ENCODE data around the gene SMOC1. TPM values are rescaled to one million over a fixed set of nuclear protein-coding genes. Genes with fewer than 3 reads are reported as not detected.
A peak's percentile ranks its signal among the peaks of the same experiment; 100 is the strongest.

Gene SMOC1
- total RNA-seq, 1 experiment from 2014 or later, result 0.05 TPM

GRCh38 chr14:69980457-69981425 lies 101.5 kb downstream of the SMOC1 start:
- DNase-seq (ENCODE audit: low read depth), result no peak

DNA sequence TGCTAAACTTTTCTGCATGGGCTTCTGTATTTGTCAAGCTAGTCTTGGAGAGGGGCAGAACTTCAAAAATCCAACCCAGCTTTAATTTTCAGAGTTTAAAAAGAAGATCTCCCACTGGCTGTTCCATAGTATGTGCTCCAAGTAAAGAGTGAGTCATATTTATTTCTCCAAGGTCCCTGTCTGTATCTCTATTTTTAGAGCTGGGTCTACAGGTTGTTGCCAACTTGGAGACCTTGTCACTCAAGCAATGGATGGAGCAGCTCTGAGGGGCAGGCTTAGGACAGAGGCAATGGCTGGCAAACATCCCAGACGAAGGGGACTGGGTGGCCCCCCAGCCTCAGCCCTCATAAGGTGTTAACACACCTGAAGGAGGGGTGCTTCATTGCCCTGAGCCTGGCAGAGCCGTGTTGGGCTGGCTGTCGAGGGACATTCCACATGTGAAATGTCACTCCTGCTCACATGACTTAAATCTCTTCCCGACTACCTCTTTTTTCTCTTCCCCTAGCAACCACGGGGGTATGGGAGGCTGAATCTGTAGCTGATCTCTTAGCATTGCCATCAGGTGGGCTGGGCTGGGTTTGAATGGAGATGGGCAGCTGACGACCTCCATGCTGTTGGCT lies 103.1 kb downstream of the SMOC1 start:
- DNase-seq (ENCODE audit: low read depth), result no peak

GRCh38 chr14:69982886-69983285 lies 103.7 kb downstream of the SMOC1 start:
- DNase-seq (ENCODE audit: low read depth), result no peak

DNA sequence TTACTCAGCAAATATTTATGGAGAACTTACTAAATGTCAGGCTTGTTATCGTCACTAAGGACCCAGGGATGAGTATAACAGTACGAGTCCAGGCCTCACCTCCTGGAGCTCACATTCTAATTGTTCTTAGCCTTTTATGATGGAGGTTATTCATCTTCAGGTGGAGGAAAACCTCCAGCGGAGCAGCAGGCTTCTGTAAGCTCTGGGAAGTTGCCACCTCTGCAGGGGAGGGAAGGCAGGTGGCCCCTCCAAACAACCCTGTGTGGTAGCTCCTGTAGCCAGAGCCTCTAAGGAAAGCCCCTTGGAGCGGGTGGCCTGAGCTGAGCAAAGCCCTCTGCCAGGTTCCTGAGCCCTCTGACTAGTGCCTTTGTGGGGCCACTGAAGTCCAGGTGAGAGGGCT lies 104.1 kb downstream of the SMOC1 start:
- no peak for DNase-seq (ENCODE audit: low read depth)

- DNase-seq (ENCODE audit: low read depth), result no peak
These were observed 106.2 kb downstream of the SMOC1 start for GRCh38 chr14:69985463-69985862.

- no peak for DNase-seq (ENCODE audit: low read depth)
These were observed 107.1 kb downstream of the SMOC1 start for GRCh38 chr14:69986336-69986735.

- no peak for DNase-seq (ENCODE audit: low read depth)
These were observed 108.3 kb downstream of the SMOC1 start for GRCh38 chr14:69987406-69988121.

DNA sequence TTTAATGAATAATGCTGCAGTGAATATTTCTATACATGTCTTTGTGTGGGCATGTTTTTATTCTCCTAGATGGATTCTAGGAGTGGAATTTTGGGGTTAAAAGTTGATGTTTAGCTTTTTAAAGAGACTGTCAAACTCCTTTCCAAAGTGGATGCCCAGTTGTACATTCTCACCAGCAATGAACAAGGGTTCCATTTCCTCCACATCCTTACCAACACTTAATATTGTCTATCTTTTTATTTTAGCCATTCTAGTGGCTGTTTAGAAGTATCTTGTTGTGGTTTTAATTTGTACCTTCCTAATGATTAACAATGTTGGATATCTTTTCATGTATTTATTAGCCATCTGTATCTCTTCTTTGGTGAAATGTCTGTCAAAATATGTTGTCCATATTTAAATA lies 109.8 kb downstream of the SMOC1 start:
- no peak for DNase-seq (ENCODE audit: low read depth)

- DNase-seq (ENCODE audit: low read depth), result no peak
These were observed 110.4 kb downstream of the SMOC1 start for GRCh38 chr14:69989622-69990021.

DNA sequence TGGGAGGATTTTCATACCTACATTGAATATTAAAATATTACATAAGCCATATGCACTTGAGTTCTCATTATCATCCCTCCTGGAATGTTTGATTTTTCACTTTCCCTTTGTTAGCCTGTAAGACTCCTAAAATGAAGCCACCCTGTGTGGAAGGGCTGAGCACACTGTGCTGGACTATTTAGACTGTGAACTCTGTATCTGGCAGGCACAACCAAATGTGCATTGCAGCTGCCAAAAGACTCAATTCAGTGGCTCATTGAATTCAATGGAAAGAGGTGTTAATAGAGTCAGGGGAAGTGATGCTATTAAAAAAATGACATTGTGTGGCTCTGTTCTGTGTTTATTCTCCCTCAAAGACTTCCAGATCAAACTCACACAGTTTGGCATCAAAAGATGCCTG lies 111.1 kb downstream of the SMOC1 start:
- DNase-seq (ENCODE audit: low read depth), result no peak

DNA sequence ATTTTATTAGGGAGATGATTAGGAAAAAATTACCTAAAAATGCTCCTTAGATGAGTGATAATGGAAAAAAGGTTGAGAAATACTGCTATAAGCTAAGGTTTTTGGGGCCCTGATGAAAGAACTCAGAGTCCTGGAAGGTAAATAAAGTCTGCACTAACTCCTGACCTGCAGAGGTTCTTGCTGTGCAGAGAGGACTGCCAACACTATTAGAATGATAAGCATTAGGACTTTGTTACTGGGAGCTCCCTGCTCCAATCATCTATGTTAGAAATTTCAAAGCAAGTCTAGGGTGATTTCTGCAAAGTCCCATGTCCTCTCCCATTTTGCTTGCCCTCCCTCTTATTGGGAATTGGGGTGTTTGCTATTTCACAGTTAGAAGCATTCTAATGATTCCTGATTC lies 112.2 kb downstream of the SMOC1 start:
- no peak for DNase-seq (ENCODE audit: low read depth)

- no peak for DNase-seq (ENCODE audit: low read depth)
These were observed 113.3 kb downstream of the SMOC1 start for GRCh38 chr14:69992564-69992963.

DNA sequence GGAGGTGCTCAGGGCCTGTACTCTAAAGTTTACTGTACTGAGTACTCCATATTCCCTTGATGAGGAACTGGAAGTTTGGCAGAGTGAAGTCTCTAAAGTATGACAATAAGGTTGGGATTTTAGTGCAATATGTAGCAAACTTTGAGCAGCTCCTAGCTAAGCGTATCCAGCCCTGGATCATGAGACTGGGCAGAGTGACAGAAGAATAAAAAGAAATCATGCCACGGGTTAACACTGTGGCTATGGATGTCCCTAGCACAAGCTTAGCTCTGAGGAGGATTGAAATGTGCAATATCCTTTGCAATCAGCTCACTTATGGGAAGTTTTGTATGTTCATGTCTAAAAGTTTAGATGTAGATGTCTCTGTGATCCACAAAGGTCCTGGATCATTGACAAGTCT lies 114.1 kb downstream of the SMOC1 start:
- no peak for DNase-seq (ENCODE audit: low read depth)

DNA sequence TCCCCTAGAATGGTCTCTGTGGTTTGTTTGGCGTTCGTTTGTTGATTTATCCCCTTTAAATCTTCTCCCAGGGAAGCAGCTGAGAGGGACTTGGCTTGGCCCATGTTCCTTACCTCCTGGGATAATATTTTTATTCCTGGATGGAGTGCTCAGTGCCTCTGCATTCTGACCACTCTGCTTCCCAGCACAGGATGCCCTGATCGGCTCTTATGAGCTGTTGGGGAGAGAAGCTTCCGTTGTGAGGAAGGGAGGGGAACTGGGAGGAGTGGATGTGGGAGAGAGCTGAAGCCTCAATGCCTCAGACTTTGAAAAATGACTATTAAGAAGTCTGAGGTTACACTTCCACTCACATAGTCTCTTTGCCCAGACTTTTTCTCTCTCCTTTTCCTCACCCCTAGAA lies 114.8 kb downstream of the SMOC1 start:
- DNase-seq (ENCODE audit: low read depth), result no peak

DNA sequence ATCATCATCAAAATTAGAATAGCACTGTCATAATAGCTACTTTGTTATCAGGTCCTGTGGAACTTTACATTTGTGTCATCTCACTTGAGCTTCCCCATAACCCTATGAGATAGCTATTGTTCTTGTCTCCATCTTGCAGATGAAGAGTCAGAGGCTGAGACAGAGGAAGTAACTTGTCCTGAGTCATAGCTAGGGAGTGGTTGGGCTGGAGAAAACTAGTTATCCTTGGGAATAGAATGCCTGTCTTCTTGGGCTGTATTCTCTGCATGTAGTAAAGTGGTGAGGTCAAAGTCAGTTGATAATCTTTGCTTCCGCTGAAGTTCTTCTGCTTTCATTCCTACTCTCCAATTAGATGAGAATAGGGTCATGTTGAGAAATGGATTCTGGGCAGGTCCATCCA lies 117.0 kb downstream of the SMOC1 start:
- peak; percentile 55 for DNase-seq (ENCODE audit: low read depth)

- DNase-seq (ENCODE audit: low read depth), result peak; percentile 83
These were observed 118.6 kb downstream of the SMOC1 start for GRCh38 chr14:69997849-69998248.

GRCh38 chr14:69999261-69999674 lies 120.1 kb downstream of the SMOC1 start:
- peak; percentile 90 for DNase-seq (ENCODE audit: low read depth)

DNA sequence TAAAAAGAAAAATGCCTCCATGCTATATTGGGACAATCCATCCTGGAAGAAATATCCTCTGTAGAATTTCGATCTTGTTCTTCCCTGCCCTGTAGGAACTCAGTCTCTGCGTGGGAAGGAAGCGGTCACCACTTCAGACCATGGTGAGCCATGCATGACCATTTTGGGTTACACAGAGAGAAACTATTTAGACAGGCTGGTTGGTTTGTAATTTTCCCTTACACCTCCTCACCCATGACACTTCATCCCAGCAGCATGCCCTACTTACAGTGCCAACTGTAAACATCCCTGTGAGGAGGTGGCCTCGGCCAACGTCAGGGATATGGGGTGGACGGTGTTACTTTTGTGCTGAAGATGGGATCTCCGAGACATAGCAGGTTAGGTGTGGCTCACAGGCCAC lies 121.4 kb downstream of the SMOC1 start:
- DNase-seq (ENCODE audit: low read depth), result peak; percentile 56

GRCh38 chr14:70002589-70003346 lies 123.6 kb downstream of the SMOC1 start:
- no peak for DNase-seq (ENCODE audit: low read depth)

GRCh38 chr14:70004791-70005190 lies 125.6 kb downstream of the SMOC1 start:
- DNase-seq (ENCODE audit: low read depth), result no peak

- no peak for DNase-seq (ENCODE audit: low read depth)
These were observed 126.1 kb downstream of the SMOC1 start for GRCh38 chr14:70005281-70005805.

Measured in M059J (cell line).